Stimulated activated effector memory CD8-positive, alpha-beta T cell treated with anti-CD3 and anti-CD28 coated beads, Interleukin-12 subunit alpha, Interleukin-12 subunit beta, amount 100 ng/mL, for 72 hours (primary cell): Measurements from ENCODE around the gene NOMO2.
A peak's percentile ranks its signal among the peaks of the same experiment; 100 is the strongest.
"Not testable (repeated sequence)": the region's sequence is repeated elsewhere in the genome, so short reads cannot be mapped to it uniquely, and the experiment has no call there.

Source experiments
- ATAC-seq: fragments of 150-1000 bp; cut with Tn5 transposase; 2 replicates; pipeline ENCODE4 v1.10.0; 2021
- DNase-seq, 2 donors: peaks; one replicate each; pipeline ENCODE4 v3.0.0; 2021 to 2022; ENCODE audit warnings: low spot score in 2 of 2
- H3K27ac Mint-ChIP-seq: one replicate; pipeline ENCODE4 v1.8.0; 2022; ENCODE audit warnings: mild to moderate bottlenecking, mixed read lengths
- H3K36me3 Mint-ChIP-seq: one replicate; pipeline ENCODE4 v1.8.0; 2022; ENCODE audit warnings: mild to moderate bottlenecking, mixed read lengths
- H3K4me1 Mint-ChIP-seq: one replicate; pipeline ENCODE4 v1.8.0; 2022; ENCODE audit warnings: mixed read lengths
- H3K4me3 Mint-ChIP-seq: one replicate; pipeline ENCODE4 v1.8.0; 2022; ENCODE audit warnings: mild to moderate bottlenecking, mixed read lengths
- H3K9me3 Mint-ChIP-seq: one replicate; pipeline ENCODE4 v1.8.0; 2022; ENCODE audit warnings: mixed read lengths

Gene NOMO2

GRCh38 chr16:18561727-18562314 lies at the start of gene NOMO2:
Gene NOMO2 (minus strand): TSS chr16:18562097. CDS start chr16:18562040, 57 bp downstream.
- DNase-seq (peak; percentile 84 to 93), ATAC-seq (peak; percentile 95)
- H3K27ac Mint-ChIP-seq, H3K9me3 Mint-ChIP-seq, H3K36me3 Mint-ChIP-seq, H3K4me1 Mint-ChIP-seq: not testable (repeated sequence)
- H3K4me3 Mint-ChIP-seq, result peak within 1 kb of the TSS; percentile 62

DNA sequence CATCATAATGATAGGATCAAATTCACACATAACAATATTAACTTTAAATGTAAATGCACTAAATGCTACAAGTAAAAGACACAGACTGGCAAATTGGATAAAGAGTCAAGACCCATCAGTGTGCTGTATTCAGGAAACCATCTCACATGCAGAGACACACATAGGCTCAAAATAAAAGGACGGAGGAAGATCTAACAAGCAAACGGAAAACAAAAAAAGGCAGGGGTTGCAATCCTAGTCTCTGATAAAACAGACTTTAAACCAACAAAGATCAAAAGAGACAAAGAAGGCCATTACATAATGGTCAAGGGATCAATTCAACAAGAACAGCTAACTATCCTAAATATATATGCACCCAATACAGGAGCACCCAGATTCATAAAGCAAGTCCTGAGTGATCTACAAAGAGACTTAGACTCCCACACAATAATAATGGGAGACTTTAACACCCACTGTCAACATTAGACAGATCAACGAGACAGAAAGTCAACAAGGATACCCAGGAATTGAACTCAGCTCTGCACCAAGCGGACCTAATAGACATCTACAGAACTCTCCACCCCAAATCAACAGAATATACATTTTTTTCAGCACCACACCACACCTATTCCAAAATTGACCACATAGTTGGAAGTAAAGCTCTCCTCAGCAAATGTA lies 48.4 kb upstream of the NOMO2 start:
- H3K4me3 Mint-ChIP-seq, H3K4me1 Mint-ChIP-seq, ATAC-seq, H3K36me3 Mint-ChIP-seq, H3K9me3 Mint-ChIP-seq, DNase-seq, H3K27ac Mint-ChIP-seq: not testable (repeated sequence)

GRCh38 chr16:18608271-18608670 lies 46.4 kb upstream of the NOMO2 start:
- not testable (repeated sequence) for H3K4me1 Mint-ChIP-seq, DNase-seq, H3K9me3 Mint-ChIP-seq, ATAC-seq, H3K27ac Mint-ChIP-seq, H3K36me3 Mint-ChIP-seq, H3K4me3 Mint-ChIP-seq

GRCh38 chr16:18603572-18604246 lies 41.8 kb upstream of the NOMO2 start:
- not testable (repeated sequence) for ATAC-seq, H3K4me3 Mint-ChIP-seq, H3K9me3 Mint-ChIP-seq

GRCh38 chr16:18598582-18598981 lies 36.7 kb upstream of the NOMO2 start:
- DNase-seq, H3K27ac Mint-ChIP-seq, H3K4me1 Mint-ChIP-seq, H3K9me3 Mint-ChIP-seq, ATAC-seq, H3K4me3 Mint-ChIP-seq, H3K36me3 Mint-ChIP-seq: not testable (repeated sequence)

More at GRCh38 chr16:18603572-18604246, 41.8 kb upstream of the NOMO2 start:
- not testable (repeated sequence) for H3K4me1 Mint-ChIP-seq, DNase-seq, H3K27ac Mint-ChIP-seq, H3K36me3 Mint-ChIP-seq

DNA sequence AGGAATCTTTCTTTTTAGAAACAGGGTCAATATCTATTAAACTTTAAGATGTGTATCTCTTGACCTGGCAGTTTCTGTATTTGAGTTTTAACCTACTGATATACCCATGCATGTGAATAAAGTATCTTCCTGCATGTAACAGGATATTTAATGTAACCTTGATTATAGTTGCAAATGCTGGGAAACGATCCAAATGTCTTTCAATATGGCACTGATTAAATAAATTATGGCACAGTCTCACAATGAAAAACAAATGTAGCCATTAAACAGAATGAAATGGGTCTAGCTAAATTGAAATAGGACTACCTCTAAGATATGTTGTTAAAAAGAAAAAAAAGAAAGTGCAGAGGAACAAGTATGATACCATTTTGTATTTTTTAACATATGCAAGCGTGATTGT lies 35.8 kb upstream of the NOMO2 start:
- not testable (repeated sequence) for H3K27ac Mint-ChIP-seq, H3K4me3 Mint-ChIP-seq, H3K36me3 Mint-ChIP-seq, ATAC-seq, H3K4me1 Mint-ChIP-seq, H3K9me3 Mint-ChIP-seq, DNase-seq

DNA sequence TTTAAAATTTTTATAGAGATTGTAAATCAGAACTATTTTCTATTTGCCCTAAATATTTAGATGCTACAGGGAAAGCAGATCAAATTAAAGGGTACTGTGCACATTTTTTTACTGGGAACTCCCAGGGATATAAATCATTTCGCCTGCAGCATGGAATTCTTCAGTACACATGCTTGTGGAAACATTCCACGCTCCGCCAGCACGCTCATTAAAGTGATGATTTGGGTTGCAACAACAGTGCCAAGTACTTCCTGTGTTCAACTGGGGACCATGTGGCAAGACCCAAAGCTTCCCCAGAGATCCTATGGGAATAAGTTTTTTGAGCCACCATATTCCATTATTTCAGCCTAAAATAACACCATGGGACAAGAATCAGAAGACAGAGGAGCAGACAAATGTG lies 35.4 kb upstream of the NOMO2 start:
- ATAC-seq, H3K4me3 Mint-ChIP-seq, H3K4me1 Mint-ChIP-seq, H3K36me3 Mint-ChIP-seq, DNase-seq, H3K27ac Mint-ChIP-seq, H3K9me3 Mint-ChIP-seq: not testable (repeated sequence)

DNA sequence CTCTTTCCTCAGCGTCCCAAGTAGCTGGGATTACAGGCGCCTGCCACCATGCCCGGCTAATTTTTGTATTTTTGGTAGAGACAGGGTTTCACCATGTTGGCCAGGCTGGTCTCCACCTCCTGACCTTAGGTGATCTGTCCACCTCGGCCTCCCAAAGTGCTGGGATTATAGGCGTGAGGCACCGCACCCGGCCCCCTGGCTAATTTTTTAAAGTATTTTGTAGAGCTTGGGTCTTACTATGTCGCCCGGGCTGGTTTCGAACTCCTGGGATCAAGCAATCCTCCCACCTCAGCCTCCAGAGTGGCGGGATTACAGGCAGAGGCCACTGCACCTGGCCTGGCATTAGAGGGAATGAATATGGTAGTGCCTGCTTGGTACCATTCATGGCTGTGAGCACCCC lies 33.9 kb upstream of the NOMO2 start:
- not testable (repeated sequence) for H3K36me3 Mint-ChIP-seq, DNase-seq, H3K4me3 Mint-ChIP-seq, H3K27ac Mint-ChIP-seq, ATAC-seq, H3K4me1 Mint-ChIP-seq, H3K9me3 Mint-ChIP-seq

GRCh38 chr16:18594880-18595279 lies 33.0 kb upstream of the NOMO2 start:
- not testable (repeated sequence) for H3K4me1 Mint-ChIP-seq, H3K36me3 Mint-ChIP-seq, H3K9me3 Mint-ChIP-seq, DNase-seq, H3K27ac Mint-ChIP-seq, H3K4me3 Mint-ChIP-seq
- peak; percentile 60 for ATAC-seq

DNA sequence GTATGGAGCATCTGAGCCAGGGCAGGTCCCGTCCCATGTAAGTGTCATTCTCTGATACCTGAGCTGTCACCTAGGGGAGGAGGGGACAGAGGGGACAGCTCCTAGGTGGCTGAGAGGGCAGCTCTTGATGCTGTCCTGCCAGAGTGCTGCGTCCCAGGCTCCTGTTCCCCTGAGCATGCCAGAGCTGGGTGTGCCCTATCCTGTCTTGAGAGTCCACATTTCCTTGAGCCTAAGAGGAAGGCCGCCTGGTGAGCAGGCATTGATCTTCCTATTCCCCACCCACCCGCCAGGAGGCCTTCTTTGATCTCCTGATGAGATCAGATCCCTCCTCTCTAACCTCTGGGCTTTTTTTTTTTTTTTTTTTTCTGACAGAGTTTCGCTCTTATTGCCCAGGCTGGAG lies 32.0 kb upstream of the NOMO2 start:
- not testable (repeated sequence) for H3K9me3 Mint-ChIP-seq, ATAC-seq, DNase-seq, H3K36me3 Mint-ChIP-seq, H3K27ac Mint-ChIP-seq, H3K4me1 Mint-ChIP-seq, H3K4me3 Mint-ChIP-seq

GRCh38 chr16:18592982-18593381 lies 31.1 kb upstream of the NOMO2 start:
- not testable (repeated sequence) for DNase-seq, H3K9me3 Mint-ChIP-seq, H3K4me3 Mint-ChIP-seq, H3K36me3 Mint-ChIP-seq, H3K4me1 Mint-ChIP-seq, ATAC-seq, H3K27ac Mint-ChIP-seq

GRCh38 chr16:18591908-18592307 lies 30.0 kb upstream of the NOMO2 start:
- DNase-seq, result peak in 1 of 2 donors; percentile 51
- H3K27ac Mint-ChIP-seq, ATAC-seq, H3K9me3 Mint-ChIP-seq, H3K4me1 Mint-ChIP-seq, H3K36me3 Mint-ChIP-seq, H3K4me3 Mint-ChIP-seq: not testable (repeated sequence)

GRCh38 chr16:18591441-18591840 lies 29.5 kb upstream of the NOMO2 start:
- H3K36me3 Mint-ChIP-seq, H3K4me3 Mint-ChIP-seq, ATAC-seq, H3K4me1 Mint-ChIP-seq, H3K27ac Mint-ChIP-seq, H3K9me3 Mint-ChIP-seq, DNase-seq: not testable (repeated sequence)

- not testable (repeated sequence) for H3K4me1 Mint-ChIP-seq, H3K36me3 Mint-ChIP-seq, DNase-seq, H3K27ac Mint-ChIP-seq, ATAC-seq, H3K4me3 Mint-ChIP-seq, H3K9me3 Mint-ChIP-seq
These were observed 27.9 kb upstream of the NOMO2 start for GRCh38 chr16:18589806-18590205.

GRCh38 chr16:18586560-18587540 lies 25.0 kb upstream of the NOMO2 start:
- H3K4me1 Mint-ChIP-seq, DNase-seq, H3K36me3 Mint-ChIP-seq, ATAC-seq, H3K4me3 Mint-ChIP-seq, H3K9me3 Mint-ChIP-seq, H3K27ac Mint-ChIP-seq: not testable (repeated sequence)
